H4 (cell line): ENCODE results near the gene OR52M1. TPM values are rescaled to one million over a fixed set of nuclear protein-coding genes. Genes with fewer than 3 reads are reported as not detected.
"Not testable (repeated sequence)": the region's sequence is repeated elsewhere in the genome, so short reads cannot be mapped to it uniquely, and the experiment has no call there.

Source experiments
- DNase-seq: peaks from one replicate; pipeline ENCODE4 v3.0.0-alpha.2; 2015; ENCODE audit warnings: low spot score
- total RNA-seq: library from RNA; depleted of rRNA; stranded (reverse); fragments of >200 nt; shearing (Covaris generic); gene quantifications from 2 replicates; pipeline ENCODE4 v1.2.3, GENCODE V29; 2014; rRNA removed

Gene OR52M1, protein sequence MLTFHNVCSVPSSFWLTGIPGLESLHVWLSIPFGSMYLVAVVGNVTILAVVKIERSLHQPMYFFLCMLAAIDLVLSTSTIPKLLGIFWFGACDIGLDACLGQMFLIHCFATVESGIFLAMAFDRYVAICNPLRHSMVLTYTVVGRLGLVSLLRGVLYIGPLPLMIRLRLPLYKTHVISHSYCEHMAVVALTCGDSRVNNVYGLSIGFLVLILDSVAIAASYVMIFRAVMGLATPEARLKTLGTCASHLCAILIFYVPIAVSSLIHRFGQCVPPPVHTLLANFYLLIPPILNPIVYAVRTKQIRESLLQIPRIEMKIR
- not detected in 2 replicates for total RNA-seq

- no peak for DNase-seq
These were observed at the start of gene OR52M1 for GRCh38 chr11:4544891-4545290. Gene OR52M1 (plus strand): TSS chr11:4545191. CDS start chr11:4545191, 0 bp downstream.

DNA sequence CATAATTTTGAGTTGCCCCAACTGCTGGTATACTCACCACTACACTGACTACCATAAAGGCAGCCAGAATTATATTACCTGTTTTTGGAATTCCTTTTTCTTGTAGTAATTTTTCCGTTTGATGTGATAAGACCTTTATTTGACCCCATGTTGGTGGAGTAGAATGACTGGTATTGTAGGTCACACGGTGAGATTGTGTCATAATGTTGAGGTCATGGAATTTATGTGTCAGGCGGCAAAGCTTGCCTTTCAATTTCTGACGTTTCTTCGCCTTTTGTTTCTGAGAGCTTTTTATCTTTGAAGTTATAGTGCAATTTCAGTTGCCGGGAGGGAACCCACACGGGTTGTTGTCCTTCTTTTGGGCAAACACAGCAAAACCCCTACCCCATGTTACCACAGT is 49.5 kb upstream of the OR52M1 start:
- no peak for DNase-seq

GRCh38 chr11:4495986-4496385 is 49.0 kb upstream of the OR52M1 start:
- no peak for DNase-seq

GRCh38 chr11:4496557-4497248 is 48.3 kb upstream of the OR52M1 start:
- no peak for DNase-seq

DNA sequence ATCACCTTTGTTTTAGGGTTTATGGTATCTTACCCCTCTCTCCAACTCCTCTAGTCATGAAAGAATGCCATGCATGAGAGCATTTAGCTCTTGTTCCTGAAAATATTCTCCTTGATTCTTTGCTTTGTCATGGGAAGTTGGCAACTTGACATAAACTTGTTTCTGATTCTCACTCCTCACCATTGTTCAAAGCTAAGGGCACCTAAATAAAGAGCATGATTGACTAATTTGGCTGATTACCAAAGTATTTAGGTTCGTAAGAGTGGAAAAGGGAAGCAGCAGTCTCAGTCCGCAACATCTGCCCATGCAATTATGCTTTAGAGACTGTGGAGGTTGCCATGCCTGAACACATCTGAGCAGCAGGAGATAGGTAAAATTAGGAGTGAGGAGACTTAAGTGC is 36.1 kb upstream of the OR52M1 start:
- no peak for DNase-seq

DNA sequence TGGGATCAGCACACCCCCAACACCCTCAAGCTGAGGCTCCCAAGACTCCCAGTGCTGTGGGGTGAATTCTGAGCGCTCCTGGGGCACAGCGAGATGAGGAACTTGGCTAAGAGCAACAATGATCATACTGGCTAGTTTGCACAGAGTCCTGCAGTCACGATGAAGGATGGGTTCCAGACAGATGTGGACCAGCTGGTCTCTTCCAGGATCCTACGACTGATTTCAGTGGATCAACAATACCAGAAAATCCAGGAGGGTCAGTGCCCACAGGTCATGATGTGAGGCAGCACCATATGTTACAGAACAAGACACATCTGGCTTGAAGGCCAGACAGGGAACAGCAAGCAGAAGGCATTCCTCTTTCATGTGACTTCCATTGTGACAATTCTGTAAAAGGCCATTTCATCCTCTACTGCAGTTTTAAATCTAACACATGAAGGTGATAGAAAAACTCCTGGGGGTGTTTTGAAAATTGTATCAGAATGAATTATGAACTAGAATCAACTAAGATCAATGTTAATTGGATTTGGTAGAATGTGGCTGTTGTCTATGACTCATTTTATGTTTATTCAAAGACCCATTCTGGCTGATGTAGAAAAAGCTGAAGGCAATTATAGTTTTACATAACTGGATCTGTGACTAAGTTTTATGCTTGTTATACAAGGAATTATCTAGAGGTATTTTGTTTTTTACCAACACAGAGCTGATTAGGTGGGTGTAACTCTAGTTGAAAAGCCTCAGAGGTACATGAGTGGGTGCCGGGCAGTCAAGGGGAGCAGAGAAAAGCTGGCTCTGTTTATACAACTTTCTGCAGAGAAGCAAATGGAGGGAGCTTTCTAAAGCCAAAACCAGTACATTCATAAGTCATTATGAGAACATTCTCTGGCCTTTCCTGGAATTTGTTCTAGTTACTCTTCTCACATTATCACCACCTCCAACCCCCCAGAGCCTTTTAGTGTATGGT is 33.4 kb upstream of the OR52M1 start:
- DNase-seq: no peak

DNA sequence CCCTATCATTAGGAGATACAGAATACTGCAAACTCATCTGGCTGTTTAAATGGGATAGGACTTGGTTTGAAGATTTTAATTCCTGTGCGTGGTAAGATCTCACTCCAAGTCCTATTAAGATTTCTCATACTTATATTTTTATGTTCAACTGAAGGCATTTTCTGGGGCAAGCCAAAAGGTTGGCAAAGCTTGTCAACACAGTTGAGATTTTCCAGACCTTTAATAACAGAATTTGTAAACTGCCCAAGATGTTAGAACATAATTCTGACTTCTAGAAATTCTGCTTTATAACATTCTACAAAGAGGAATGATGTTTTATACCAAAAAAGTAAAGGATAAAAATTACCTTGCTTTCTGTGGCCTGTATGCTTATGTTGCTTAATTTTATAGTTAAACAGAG is 30.8 kb upstream of the OR52M1 start:
- DNase-seq: no peak

DNA sequence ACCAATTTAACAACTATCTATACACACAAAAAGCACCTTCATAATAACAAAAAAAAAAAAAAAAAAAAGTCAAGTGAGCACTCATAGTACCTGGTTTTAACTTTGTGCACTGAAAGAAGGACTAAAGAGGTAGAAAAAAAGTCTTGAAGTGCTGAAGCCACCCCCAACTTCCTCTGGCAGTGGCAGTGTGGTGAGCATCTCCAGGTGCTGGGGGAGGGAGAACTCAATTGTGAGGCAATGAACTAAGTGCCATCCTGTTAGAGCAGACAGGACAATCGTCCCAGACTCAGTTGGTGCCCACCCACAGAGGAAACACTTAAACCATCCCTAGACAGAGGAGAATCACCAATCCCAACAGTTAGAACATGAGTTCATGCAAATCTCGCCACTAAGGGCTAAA is 22.7 kb upstream of the OR52M1 start:
- no peak for DNase-seq

DNA sequence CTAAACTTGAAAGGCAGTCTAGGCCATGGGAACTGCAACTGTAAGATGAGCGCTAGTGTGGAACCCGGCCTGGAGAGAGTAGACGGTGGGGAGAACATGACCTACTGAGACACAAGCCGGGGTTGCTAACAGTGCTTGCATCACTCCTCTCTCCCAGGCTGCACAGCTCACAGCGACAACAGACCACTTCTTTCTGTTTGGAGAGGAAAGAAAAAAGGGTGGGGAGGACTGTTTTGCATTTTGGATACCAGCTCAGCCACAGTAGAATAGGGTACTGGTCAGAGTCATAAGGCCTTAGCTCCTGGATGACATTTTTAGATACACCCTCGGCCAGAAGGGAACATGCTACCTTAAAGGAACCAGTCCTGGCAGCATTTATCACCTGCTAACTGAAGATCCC is 22.2 kb upstream of the OR52M1 start:
- no peak for DNase-seq

DNA sequence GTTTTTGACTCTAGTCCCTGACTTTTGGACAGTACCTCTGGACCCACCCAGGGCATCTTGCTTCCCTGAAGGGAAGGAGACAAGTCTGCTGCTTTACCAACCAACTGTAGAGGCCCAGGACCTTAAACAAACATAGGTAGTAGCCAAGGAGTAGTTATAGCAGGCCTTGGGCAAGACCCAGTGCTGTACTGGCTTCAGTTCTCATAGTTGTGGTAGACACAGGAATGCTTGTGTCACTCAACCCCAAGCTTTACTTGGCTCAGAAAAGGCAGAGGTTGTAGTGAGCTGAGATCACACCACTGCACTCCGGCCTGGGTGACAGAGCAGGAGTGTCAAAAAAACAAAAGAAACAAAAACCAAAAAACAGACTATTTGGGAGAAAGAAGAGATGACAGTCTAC is 21.3 kb upstream of the OR52M1 start:
- no peak for DNase-seq

DNA sequence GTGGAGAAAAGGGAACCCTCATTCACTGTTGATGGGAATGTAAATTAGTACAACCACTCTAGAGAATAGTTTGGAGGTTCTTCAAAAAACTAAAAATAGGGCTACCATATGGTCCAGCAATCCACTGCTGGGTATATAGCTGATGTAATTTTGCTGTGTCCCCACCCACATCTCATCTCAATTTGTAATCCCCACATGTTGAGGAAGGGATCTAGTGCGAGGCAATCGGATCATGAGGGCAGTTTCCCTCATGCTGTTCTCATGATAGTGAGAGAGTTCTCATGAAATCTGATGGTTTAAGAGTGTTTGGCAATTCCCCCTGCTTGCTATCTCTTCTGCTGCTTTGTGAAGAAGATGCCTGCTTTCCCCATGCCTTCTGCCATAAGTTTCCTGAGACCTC is 17.1 kb upstream of the OR52M1 start:
- no peak for DNase-seq

GRCh38 chr11:4531686-4532085 is 13.3 kb upstream of the OR52M1 start:
- DNase-seq: not testable (repeated sequence)

DNA sequence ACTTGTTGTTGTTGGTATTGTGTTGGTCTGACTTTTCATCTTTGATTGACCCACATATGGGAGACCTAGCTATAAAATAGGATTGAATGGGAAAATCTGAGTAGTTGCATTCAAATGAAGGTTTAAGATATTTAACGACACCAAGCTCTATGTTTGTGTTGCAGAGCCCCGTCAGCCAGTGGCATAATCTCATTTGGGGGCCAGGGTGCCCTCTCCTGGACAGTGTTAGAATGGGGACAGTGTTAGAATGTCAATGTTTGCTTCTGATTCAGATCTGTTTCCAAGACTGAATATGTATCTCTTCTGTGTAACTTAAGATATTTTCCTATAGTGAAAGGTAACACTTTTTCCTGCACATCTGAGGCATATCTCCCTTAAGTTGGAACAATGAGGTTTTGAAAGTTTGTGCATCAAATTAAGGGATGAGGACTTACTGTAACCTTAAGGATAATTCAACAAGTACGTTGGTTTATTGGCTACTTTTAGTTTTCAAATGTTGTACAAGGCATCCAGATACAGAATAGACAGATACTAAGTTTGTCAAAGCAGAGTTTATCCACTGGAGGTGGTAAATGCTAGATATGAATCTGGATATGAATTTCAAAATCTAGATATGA is 5.3 kb upstream of the OR52M1 start:
- no peak for DNase-seq

DNA sequence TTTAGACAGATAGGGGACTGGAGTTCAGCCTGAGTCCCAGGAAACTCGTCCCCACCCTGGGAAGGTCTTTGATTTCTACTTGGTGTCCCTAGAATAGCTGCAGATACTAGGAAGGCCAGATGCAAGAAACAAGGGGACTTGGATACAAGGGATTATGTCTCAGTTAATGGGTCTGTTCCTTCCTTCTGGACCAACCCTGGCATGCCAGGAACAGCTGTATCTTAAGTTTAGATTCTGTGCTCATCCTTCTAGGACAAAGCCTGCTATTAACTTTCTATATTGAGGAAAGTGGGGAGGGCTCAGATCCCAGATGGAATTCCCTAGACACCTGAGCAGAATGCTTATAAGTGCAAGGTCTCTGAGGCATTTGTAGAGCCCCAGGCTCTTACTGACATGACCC is 3.9 kb upstream of the OR52M1 start:
- no peak for DNase-seq

- DNase-seq: peak; percentile 28
These were observed 1.4 kb upstream of the OR52M1 start for GRCh38 chr11:4543561-4543960.

DNA sequence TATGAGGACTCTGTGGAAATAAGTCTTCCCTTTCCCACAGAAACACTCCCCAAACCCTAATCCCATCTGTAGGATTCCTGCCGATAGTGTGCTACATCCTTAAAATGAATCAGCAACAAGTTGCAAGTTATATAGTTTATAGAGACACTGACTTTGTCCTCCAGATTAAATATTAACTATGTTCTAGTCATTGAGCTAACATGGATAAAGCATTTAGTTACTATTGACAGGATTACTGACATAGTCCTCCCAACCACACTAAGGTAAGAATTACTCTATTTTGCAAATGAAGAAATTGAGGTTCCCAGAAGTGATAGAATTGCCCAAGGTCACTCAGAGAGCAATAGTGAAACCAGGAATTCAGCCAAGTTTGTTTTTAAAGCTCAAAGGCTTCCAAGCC is 1.9 kb downstream of the OR52M1 start:
- DNase-seq: no peak

DNA sequence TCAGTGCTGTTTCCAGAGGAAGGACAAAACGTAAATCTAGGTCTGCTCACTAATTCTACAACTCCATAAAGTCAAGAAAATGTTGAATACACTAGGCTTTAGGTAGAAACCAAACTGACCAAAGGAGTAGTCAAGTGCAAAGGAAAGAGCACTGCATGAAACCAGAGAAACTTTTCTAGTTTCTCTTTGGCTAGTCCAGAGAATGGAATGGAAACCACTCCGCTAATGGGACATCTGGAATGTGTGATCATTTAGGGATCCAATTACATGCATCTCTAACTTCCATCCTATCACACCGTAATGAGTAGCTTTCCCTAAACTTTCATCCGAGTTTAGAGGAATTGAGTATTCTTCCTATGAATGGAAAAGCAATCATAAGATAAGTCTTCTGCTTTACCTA is 2.4 kb downstream of the OR52M1 start:
- DNase-seq: no peak

- no peak for DNase-seq
These were observed 6.5 kb downstream of the OR52M1 start for GRCh38 chr11:4551346-4551979.

DNA sequence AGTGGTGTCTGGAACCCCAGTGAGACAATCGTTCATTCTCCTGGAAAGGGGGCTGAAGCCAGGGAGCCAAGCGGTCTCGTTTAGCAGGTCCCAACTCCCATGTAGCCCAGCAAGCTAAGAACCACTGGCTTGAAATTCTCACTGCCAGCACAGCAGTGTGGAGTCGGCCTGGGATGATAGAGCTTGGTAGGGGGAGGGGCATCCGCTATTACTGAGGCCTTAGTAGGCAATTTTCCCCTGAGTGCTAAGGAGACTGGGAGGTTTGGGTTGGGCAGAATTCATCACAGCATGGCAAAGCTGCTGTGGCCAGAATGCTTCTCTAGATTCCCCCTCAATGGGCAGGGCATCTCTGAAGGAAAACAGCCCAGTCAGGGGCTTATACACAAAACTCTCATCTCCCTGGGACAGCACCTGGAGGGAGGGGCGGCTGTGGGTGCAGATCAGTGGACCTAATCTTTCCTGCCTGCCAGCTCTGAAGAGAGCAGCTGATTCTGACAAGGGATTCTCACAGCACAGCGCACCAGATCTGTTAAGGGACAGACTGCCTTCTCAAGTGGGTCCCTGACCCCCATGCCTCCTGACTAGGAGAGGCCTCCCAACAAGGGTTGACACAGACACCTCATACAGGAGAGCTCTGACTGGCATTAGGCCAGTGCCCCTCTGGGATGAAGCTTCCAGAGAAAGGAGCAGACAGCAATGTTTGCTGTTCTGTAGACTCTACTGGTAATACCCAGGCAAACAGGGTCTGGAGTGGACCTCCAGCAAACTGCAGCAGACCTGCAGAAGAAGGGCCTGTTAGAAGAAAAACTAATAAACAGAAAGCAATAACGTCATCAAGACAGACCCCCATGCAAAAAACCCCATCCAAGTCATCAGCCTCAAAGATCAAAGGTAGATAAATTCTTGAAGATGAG is 14.8 kb downstream of the OR52M1 start:
- no peak for DNase-seq

DNA sequence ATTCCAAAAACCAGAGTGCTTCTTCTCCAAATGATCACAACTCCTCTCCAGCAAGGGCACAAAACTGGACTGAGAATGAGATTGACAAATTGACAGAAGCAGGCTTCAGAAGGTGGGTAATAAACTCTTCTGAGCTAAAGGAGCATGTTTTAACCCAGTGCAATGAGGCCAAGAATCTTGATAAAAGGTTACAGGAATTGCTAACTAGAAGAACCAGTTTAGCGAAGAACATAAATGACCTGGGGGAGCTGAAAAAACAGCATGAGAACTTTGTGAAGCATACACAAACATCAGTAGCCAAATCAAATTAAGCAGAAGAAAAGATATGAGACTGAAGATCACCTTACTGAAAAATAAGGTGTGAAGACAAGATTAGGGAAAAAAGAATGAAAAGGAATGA is 15.5 kb downstream of the OR52M1 start:
- DNase-seq: no peak
